OCI-M2 (cell line): ENCODE measurements around the gene IMMP2L.

Experiments
- DNase-seq: peaks from one replicate; lab custom pipeline; 2025; ENCODE audit not compliant: unreplicated experiment; lab: John Stamatoyannopoulos, UW

Gene IMMP2L

GRCh38 chr7:111232249-111233084, 329.8 kb downstream of the IMMP2L start:
- DNase-seq: no peak

DNA sequence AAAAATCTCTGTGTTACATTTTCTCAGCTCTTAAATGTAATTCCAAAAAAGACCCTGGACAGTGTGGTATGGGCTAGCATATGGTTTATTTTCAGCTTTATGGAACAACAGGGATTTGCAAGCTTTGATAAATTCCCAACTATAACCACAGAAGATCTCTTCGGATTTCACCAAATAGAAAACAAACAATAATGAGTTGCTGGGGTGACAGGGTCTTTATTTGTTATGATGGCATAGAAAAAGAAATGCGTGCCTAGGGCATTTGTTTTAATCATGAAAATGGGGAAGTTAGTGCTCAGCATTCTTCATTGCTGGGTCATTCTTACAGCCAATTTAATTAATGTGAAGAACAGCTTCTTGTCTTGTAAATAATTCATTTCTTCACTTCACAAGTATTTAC, 332.4 kb downstream of the IMMP2L start:
- no peak for DNase-seq

DNA sequence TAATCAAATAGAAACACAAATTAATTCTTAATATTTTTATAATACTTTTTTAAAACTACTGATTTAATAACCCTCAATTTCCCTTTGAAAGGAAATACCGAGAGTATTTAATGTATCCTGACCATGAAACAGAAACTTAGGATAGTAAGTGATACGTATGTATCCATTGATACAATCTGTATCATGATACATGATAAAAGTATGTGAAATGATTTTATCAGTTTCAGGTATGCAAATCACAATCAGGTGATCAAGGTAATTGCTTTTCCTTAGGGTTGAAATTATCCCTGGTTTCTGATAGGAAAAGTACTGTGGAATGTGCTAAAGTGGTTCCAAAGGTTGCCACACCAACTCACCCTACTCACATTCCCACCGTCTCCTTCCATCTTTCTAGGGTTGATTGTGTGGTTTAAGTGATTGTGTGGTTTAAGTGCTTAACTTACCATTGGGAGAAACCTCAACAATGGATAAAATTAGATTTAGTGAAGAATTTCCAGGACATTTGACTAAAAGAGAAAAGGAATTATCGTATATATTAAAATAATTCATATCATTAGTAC, 333.0 kb downstream of the IMMP2L start:
- DNase-seq: no peak

- DNase-seq: no peak
Measured at GRCh38 chr7:111228437-111228836, 333.9 kb downstream of the IMMP2L start.

DNA sequence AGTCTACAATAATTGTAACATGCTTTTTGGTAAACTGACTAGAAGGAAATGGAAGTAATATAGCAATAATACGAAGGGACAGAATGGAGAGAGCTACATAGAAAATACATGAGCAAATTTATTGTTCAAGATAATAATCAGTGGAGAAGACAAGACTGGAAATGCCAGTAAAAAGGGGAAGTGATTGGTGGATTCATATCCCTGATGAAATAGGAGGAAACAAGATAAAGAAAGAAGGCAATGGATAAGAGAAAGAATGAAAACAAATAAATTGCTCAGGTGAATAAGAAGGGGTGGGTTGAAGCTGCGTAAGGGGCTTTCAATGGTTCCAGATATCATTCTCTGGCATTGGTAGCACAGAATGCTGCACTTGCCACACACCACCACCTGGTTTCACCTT, 335.5 kb downstream of the IMMP2L start:
- DNase-seq: no peak

GRCh38 chr7:111224354-111225231, 337.7 kb downstream of the IMMP2L start:
- DNase-seq: no peak

DNA sequence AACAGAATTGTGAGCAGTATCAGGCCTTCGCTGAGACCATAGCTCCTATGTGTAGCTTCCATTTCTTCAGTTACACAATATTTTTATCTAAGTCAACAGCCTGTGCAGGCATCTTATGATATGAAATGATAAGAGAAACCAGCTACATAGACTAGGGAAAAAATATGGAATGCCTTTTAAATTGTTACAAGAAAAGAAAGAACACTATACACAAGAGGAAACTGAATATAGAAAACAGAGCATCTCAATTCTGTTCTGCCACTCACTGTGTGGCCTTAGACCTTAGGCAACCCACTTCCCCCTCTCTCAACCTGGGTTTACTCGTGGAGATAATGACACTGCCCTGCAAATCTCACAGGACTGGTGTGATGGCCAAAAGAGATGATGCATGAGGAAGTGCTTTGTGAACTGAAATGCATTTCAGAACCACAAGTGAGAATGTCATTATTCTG, 338.5 kb downstream of the IMMP2L start:
- no peak for DNase-seq

DNA sequence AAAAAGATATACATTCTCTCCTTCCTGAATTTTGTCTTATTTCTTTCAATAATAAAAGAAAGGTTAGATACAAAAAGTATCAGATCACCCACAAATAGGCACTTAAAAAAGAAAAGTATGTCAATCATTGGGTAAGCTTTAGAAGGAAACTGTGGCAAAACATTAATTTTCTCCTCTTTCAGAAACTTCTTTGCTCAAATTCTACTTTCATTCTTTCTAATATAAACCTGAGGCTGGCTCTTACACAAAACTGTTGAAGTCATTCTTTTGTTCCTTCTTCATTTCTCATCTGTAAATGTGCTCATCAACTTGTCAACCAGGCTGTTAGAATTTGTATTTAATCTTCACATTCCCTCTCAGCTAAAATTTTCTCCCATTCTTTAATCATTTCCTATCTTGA, 346.7 kb downstream of the IMMP2L start:
- no peak for DNase-seq

- DNase-seq: no peak
Measured at GRCh38 chr7:111212857-111213523, 349.3 kb downstream of the IMMP2L start.

DNA sequence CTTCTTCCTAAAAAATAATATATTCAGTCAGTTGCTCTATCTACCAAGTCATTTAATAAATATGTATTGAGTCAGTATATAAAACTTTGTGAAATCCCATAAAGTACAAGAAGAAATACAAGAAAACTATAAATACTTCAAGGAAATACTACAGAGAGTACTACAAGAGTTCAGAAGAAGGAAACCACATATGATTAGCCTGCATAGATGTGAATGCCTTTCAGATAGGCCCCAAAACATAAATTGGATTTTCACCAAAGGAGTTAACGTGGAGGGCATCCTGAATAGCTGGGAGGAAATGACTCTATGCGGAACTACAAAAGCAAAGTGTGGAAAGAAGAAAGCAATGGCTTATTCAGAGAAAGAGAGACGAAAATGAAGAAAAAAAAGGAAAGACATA, 351.3 kb downstream of the IMMP2L start:
- DNase-seq: no peak

GRCh38 chr7:111210043-111210442, 352.2 kb downstream of the IMMP2L start:
- DNase-seq: no peak

GRCh38 chr7:111205251-111205650, 357.0 kb downstream of the IMMP2L start:
- no peak for DNase-seq

DNA sequence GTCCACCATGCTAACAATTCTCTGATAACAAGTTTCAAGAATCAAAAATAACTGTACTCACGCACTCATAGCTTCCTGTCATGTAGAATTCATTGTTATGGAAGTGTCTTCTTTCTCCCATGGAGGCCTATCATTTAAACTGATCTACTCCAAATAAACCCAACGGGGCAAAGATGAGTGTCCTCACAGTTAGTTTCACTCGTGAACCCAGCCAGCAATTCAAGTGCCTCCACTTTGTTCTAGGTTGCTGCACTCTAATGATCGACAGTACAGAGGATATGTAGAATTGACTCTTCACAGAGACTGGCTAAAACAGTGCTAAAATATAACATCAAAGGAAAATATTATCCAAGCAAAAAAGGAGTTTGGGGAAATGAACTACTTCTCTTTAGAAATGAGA, 360.0 kb downstream of the IMMP2L start:
- DNase-seq: no peak

DNA sequence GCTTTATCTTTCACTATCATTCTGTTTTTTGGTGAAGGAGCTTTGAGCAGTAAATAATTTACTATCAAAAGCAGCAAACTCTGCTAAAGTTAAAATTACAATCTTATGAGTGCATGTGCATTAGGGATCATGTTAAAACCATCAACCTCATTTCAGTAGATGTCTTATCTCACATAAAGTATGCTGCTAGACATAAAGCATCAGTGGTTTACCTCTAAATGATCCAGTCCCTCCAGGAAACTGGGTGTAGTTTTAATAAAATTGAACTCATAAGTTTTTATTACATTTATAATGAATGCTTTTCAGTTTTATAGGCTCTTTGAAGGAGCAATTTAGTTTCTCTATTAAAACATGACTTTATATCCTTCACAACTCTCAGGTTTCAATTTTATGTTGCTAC, 362.6 kb downstream of the IMMP2L start:
- no peak for DNase-seq

DNA sequence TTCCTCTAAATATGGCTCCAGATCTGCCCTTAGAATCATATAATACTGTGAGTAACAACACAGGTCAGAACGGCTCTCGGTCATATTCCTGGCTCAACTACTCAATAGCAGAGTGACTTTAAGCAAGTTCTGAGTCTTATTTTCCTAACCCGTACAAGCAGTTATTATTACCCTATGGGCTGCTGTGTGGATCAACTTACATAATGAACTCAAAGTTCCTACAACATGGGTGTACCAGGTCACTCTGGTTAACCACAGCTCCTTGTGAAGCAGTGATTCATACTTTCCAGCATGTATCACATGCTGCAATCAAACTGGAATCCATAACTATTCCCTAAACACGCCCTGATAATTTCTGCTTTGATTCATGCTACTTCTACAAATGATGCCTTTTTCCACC, 364.0 kb downstream of the IMMP2L start:
- no peak for DNase-seq

DNA sequence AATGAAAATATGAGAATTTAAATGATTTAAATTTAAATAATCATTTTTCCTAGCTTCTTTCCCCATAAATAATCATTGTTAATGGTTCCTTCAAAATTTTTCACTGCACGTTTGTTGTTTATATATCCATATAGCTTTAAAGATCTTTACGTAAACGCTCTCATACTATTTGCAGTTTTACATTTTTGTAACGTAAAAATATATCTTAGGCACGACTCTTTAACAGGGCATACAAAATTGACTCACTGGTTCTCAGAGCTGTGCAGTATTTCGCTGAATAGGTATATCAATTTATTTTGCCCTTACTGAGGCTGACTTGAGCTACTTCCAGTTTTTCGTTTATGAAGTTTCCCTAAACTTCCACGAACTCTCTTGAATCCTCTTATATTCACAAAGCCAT, 365.6 kb downstream of the IMMP2L start:
- no peak for DNase-seq

DNA sequence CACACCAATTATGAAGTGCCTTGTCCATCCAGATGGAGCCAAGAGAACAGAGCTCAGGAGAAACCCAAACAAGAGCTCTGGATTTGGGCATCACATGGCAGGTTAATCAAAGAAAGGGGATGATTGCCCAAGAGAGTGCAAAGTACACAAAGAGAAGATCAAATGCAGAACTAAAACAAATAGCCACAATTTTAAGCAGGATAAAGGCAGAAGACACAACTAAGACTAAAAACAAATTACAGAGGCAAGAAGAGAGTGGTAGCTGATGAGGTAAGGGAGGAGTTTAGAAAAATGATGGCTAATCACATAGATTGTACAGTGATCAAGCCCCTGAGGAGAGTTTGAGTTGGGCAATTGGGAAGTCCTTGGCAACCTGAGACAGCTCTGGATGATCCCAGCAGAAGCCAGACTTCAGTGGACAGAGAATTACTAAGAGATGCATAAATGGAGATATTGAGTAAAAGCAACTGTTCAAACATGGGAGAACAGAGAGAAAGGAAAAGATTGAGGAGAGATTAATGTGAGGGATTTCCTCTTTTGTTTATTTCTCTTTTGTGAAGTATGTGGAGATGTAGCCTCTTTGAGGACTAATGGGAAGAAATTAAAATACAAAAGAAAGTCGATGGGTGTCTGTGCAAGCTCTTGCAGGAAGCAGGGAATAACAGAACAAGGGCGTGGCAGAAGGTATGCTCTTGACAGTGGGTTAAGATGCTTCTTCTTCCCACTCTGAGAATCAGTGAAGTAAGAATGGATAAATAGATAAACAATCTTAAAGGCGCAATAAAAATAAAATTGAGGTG, 369.5 kb downstream of the IMMP2L start:
- no peak for DNase-seq

DNA sequence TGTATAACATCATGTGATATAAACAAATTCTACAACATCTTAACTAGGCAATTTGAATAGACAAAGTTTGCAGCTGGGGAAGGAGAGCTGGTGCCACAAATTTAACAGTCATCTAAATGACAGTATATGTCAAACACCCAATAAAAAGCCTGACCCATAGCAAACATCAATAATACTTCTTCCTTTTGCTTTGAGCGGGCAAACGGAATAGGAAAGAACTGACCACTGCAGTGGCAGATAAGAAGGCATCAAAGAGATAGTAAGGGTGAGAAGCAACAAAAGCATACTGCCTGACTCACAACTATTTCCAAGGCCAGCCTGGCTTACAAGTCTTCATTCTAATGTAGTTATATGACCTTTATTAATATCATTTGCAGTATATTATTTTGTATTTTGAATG, 371.5 kb downstream of the IMMP2L start:
- DNase-seq: no peak

DNA sequence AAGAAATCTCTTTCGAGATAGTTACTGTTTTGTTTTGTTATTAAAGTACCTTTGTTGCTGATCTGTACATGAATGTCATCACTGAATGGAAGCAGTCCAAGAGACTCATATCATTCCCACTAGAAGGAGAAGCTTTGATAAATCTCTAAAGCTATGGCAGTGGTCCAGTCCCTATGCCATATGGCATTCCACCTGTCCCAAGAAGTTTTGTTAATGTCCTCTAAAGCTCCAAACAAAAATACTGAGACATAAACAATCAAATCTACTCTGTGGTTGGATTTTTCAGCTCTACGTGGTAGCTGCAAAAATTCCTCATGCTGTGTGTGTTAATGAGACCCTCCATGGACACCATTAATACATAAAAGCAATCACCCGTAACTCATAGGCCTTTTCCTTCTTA, 377.3 kb downstream of the IMMP2L start:
- DNase-seq: no peak

DNA sequence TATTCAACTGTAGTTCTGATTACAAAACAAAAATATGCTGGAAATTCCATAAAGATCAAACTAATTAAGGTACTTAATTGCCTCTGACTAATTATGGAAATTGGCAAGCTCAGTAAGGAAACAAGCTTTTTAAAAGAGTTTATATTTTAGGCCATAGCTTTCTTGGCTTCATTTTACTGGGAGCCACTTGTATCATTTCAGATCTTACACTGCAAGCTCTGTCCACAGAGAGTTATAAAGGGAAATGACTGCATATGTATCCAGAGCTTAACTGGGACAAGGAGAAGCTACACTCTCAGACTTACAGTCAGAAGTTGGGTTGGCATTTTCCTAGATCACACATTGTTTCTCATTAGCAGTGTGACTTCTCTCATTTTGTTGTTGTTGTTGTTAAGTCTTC, 379.0 kb downstream of the IMMP2L start:
- DNase-seq: no peak
